Endodermal cell (in vitro differentiated cells): ENCODE data around the gene SYNJ2. TPM values are rescaled to one million over a fixed set of nuclear protein-coding genes. Genes with fewer than 3 reads are reported as not detected.

Experiments used
- DNase-seq: peaks from one replicate; pipeline ENCODE4 v3.0.0-alpha.2; 2017
- H3K27ac ChIP-seq: 2 replicates; pipeline ENCODE4 v1.5.1; 2013; ENCODE audit warnings: mild to moderate bottlenecking, low read depth, low read length, moderate library complexity
- H3K27me3 ChIP-seq: 2 replicates; pipeline ENCODE4 v1.6.1; 2013; ENCODE audit warnings: mild to moderate bottlenecking, low read length, moderate library complexity; ENCODE audit not compliant: insufficient read depth, control insufficient read depth, poor library complexity, severe bottlenecking
- H3K36me3 ChIP-seq: 2 replicates; pipeline ENCODE4 v1.7.0; 2013; ENCODE audit warnings: mild to moderate bottlenecking, low read length, moderate library complexity; ENCODE audit not compliant: control insufficient read depth, insufficient read depth
- H3K4me1 ChIP-seq: one replicate; pipeline ENCODE4 v1.7.0; 2013; ENCODE audit warnings: low read length; ENCODE audit not compliant: control insufficient read depth, insufficient read depth
- H3K4me3 ChIP-seq: 2 replicates; pipeline ENCODE4 v1.5.1; 2013; ENCODE audit warnings: mild to moderate bottlenecking, low read length, moderate library complexity
- H3K9ac ChIP-seq: 2 replicates; pipeline ENCODE4 v1.6.1; 2013; ENCODE audit warnings: mild to moderate bottlenecking, low read length, moderate library complexity; ENCODE audit not compliant: poor library complexity, severe bottlenecking; ENCODE audit errors: extremely low read depth
- H3K9me3 ChIP-seq: 2 replicates; pipeline ENCODE4 v1.6.1; 2013; ENCODE audit warnings: mild to moderate bottlenecking, low read length, moderate library complexity; ENCODE audit not compliant: control insufficient read depth
- H3K27ac Mint-ChIP-seq: 2 replicates; pipeline ENCODE4 v1.8.0; 2020; ENCODE audit warnings: mixed read lengths
- H3K27me3 Mint-ChIP-seq: 2 replicates; pipeline ENCODE4 v1.8.0; 2021; ENCODE audit warnings: mild to moderate bottlenecking, mixed read lengths; ENCODE audit not compliant: insufficient read depth
- H3K36me3 Mint-ChIP-seq: 2 replicates; pipeline ENCODE4 v1.8.0; 2020; ENCODE audit warnings: low read depth, mixed read lengths
- H3K4me1 Mint-ChIP-seq: 2 replicates; pipeline ENCODE4 v1.8.0; 2020; ENCODE audit warnings: mixed read lengths
- H3K4me3 Mint-ChIP-seq: 2 replicates; pipeline ENCODE4 v1.8.0; 2020; ENCODE audit warnings: mild to moderate bottlenecking, moderate library complexity, mixed read lengths
- H3K9me3 Mint-ChIP-seq: 2 replicates; pipeline ENCODE4 v1.8.0; 2020; ENCODE audit warnings: mild to moderate bottlenecking, mixed read lengths
- WGBS, 2 experiments: methylation state at CpG; one replicate each; pipeline versions ENCODE4 v1.1.5 to v1.1.7; 2013; ENCODE audit warnings: missing lambda C conversion rate in 2 of 2, mixed read lengths in 1 of 2; ENCODE audit not compliant: insufficient coverage in 1 of 2, insufficient read length in 1 of 2; 5-methylcytosine and 5-hydroxymethylcytosine counted together
- total RNA-seq, 2 donors: library from RNA; stranded (reverse); fragmentation: NEBNext Ultra II Directional in 1 of 2; extraction: Animal tissue kit (Norgen Biotek cat#: 25700) in 1 of 2; gene quantifications; 2 replicates in 1 of 2; 3 replicates in 1 of 2; pipeline ENCODE4 v1.2.1, GENCODE V29; 2021
- TF ChIP-seq, protein P1 (sequence below): fragments of 200-600 bp; sonication (generic); conservative IDR thresholded peaks from 2 replicates; pipeline ENCODE4 v1.5.0; 2021; ENCODE audit warnings: antibody characterized with exemption, mild to moderate bottlenecking

The SYNJ2 gene
- total RNA-seq, 2 donors from 2014 or later: 21.2 to 32.8 TPM

- Histone ChIP-seq H3K4me1 (peaks cover 9% of the 10 kb centered on the region), H3K4me3 (peak overlapping the region; percentile 88), H3K27me3 (no peaks in the 10 kb centered on the region), H3K27ac (no peak overlapping the region), H3K36me3 (no peaks in the 10 kb centered on the region), H3K9me3 (no peaks in the 10 kb centered on the region), H3K9ac (no peak overlapping the region)
- 90 to 96% methylated on average over 8 to 9 of the region's 9 CpGs for WGBS, 2 experiments
- DNase-seq: peak; percentile 5
- Mint-ChIP-seq H3K27me3 (peaks cover 21% of the 10 kb centered on the region), H3K4me3 (no peak overlapping the region), H3K36me3 (no peaks in the 10 kb centered on the region), H3K4me1 (peaks cover 23% of the 10 kb centered on the region), H3K9me3 (no peaks in the 10 kb centered on the region), H3K27ac (no peak overlapping the region)
- TF ChIP-seq, protein P1, sequence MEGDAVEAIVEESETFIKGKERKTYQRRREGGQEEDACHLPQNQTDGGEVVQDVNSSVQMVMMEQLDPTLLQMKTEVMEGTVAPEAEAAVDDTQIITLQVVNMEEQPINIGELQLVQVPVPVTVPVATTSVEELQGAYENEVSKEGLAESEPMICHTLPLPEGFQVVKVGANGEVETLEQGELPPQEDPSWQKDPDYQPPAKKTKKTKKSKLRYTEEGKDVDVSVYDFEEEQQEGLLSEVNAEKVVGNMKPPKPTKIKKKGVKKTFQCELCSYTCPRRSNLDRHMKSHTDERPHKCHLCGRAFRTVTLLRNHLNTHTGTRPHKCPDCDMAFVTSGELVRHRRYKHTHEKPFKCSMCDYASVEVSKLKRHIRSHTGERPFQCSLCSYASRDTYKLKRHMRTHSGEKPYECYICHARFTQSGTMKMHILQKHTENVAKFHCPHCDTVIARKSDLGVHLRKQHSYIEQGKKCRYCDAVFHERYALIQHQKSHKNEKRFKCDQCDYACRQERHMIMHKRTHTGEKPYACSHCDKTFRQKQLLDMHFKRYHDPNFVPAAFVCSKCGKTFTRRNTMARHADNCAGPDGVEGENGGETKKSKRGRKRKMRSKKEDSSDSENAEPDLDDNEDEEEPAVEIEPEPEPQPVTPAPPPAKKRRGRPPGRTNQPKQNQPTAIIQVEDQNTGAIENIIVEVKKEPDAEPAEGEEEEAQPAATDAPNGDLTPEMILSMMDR: no peak
Measured at GRCh38 chr6:157983406-157984119, 1.9 kb downstream of the SYNJ2 start.

- no peaks in the 10 kb centered on the region for H3K27me3 ChIP-seq
- H3K9me3 ChIP-seq: no peaks in the 10 kb centered on the region
- WGBS, 2 experiments: 97 to 98% methylated on average over 4 of the region's 4 CpGs
- DNase-seq: no peak
- TF ChIP-seq, protein P1: no peak
- Mint-ChIP-seq H3K4me1 (peaks cover 23% of the 10 kb centered on the region), H3K36me3 (no peaks in the 10 kb centered on the region), H3K4me3 (no peak overlapping the region), H3K27ac (no peak overlapping the region), H3K27me3 (peaks cover 21% of the 10 kb centered on the region), H3K9me3 (no peaks in the 10 kb centered on the region)
- H3K36me3 ChIP-seq: no peaks in the 10 kb centered on the region
- H3K4me1 ChIP-seq: peaks cover 9% of the 10 kb centered on the region
- no peak overlapping the region for H3K9ac ChIP-seq
- no peak overlapping the region for H3K27ac ChIP-seq
- H3K4me3 ChIP-seq: no peak overlapping the region
Measured at GRCh38 chr6:157984128-157984527, 2.5 kb downstream of the SYNJ2 start.

GRCh38 chr6:157984686-157985225 lies 3.1 kb downstream of the SYNJ2 start:
- Histone ChIP-seq H3K27ac (no peak overlapping the region), H3K27me3 (no peaks in the 10 kb centered on the region), H3K36me3 (no peaks in the 10 kb centered on the region), H3K9me3 (no peaks in the 10 kb centered on the region), H3K4me1 (peaks cover 9% of the 10 kb centered on the region), H3K4me3 (no peak overlapping the region), H3K9ac (no peak overlapping the region)
- 86 to 87% methylated on average over 10 to 14 of the region's 14 CpGs for WGBS, 2 experiments
- peak overlapping the region; percentile 77 for H3K27ac Mint-ChIP-seq
- H3K36me3 Mint-ChIP-seq: no peaks in the 10 kb centered on the region
- DNase-seq: no peak
- no peaks in the 10 kb centered on the region for H3K9me3 Mint-ChIP-seq
- H3K4me1 Mint-ChIP-seq: peaks cover 24% of the 10 kb centered on the region
- H3K4me3 Mint-ChIP-seq: no peak overlapping the region
- TF ChIP-seq, protein P1: no peak
- peaks cover 16% of the 10 kb centered on the region for H3K27me3 Mint-ChIP-seq
